SH-SY5Y (cell line): ENCODE results near the gene ZCCHC13.
A peak's percentile ranks its signal among the peaks of the same experiment; 100 is the strongest.

Source experiments
- GATA2 ChIP-seq: IDR thresholded peaks from 2 replicates; pipeline ENCODE4 v1.6.1; 2011; ENCODE audit warnings: mild to moderate bottlenecking, low read depth, low read length
- GATA3 ChIP-seq: IDR thresholded peaks from 2 replicates; pipeline ENCODE4 v1.6.1; 2011; ENCODE audit warnings: low read depth, mild to moderate bottlenecking, low read length, moderate library complexity

The ZCCHC13 gene

GRCh38 chrX:74304016-74304415, at the start of gene ZCCHC13:
ZCCHC13 (plus strand) TSS chrX:74304180; CDS start chrX:74304267, 87 bp downstream.
- TF ChIP-seq GATA3, result no peak
- no peak for TF ChIP-seq GATA2

GRCh38 chrX:74259885-74260491, 44.0 kb upstream of the ZCCHC13 start:
- no peak for TF ChIP-seq GATA2
- TF ChIP-seq GATA3, result no peak

DNA sequence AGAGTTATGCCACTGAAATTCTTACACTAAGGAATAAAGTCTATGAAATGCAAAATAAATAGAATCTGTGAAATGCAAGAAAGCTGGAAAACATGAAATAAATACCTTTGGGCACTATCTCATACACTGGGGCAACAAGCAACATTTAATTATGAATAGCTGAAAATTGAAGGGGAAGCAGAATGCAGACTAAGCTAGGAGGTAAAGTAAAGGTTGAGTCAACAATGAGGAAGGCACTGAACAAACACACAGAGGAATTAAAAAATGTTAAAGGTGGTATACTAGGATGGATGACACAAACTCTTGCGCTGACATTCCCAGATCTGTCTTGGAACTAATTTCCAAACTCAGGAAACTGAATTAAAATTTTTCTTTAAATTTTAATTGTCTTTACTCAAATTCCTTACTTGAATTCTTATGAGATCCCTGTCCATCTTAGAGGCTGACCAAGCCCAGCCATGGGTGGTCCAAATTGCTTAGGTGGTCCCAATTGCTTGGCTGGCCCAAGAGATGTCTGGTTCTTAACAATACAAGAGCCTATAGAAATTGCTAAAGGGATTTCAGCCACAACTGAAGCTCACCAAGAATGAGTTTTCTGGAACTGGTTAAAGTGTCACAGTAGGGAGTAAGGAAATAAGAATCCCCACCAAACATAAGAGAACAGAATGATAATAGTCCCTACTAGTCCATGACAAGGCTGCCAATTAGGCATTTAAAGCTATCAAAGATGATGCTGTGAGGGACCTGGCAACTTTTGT, 41.3 kb upstream of the ZCCHC13 start:
- TF ChIP-seq GATA2 (no peak), GATA3 (no peak)

GRCh38 chrX:74270393-74270792, 33.6 kb upstream of the ZCCHC13 start:
- TF ChIP-seq GATA2 (no peak), GATA3 (no peak)

GRCh38 chrX:74272230-74272629, 31.8 kb upstream of the ZCCHC13 start:
- TF ChIP-seq GATA3 (no peak), GATA2 (no peak)

DNA sequence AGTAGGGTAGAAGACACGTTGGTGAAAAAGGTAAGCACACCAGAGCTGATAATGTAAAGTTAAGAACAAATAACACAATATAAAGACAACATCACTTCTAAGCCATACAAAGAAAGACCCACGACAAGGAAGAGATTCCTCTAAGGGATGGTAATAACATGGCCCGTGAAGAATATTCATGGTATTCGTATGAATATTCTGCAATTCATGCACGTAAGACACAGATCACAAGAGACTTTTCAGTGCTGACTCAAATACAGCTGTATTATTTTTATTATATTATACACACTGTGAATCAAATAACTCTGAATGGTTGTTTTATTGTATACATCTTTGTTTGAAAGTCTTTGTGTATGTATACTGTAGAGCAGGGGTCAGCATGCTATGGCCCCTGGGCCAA, 29.5 kb upstream of the ZCCHC13 start:
- TF ChIP-seq GATA3 (no peak), GATA2 (no peak)

- TF ChIP-seq GATA3 (no peak), GATA2 (no peak)
Measured at GRCh38 chrX:74277320-74277719, 26.7 kb upstream of the ZCCHC13 start.

DNA sequence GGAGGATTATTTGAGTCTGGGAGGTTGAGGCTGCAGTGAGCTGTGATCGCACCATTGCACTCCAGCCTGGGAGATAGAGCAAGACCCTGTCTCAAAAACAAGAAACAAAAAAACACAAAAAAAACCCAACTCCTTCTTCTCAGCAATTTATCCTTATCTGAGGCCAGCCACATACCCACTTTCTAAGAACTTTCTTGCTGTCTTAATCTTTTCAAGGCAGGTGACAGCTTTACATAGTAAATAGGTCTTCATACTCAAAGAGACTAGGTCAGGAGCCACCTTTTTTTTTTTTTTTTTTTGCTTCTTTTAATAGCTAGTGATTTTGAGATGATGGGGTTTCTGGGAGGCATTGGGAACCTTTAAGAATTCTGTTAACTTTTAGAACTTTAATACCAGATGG, 26.1 kb upstream of the ZCCHC13 start:
- TF ChIP-seq GATA3, result no peak
- TF ChIP-seq GATA2, result no peak

GRCh38 chrX:74280759-74281158, 23.2 kb upstream of the ZCCHC13 start:
- TF ChIP-seq GATA2 (no peak), GATA3 (no peak)

- no peak for TF ChIP-seq GATA3
- TF ChIP-seq GATA2, result no peak
Measured at GRCh38 chrX:74284391-74284952, 19.5 kb upstream of the ZCCHC13 start.

DNA sequence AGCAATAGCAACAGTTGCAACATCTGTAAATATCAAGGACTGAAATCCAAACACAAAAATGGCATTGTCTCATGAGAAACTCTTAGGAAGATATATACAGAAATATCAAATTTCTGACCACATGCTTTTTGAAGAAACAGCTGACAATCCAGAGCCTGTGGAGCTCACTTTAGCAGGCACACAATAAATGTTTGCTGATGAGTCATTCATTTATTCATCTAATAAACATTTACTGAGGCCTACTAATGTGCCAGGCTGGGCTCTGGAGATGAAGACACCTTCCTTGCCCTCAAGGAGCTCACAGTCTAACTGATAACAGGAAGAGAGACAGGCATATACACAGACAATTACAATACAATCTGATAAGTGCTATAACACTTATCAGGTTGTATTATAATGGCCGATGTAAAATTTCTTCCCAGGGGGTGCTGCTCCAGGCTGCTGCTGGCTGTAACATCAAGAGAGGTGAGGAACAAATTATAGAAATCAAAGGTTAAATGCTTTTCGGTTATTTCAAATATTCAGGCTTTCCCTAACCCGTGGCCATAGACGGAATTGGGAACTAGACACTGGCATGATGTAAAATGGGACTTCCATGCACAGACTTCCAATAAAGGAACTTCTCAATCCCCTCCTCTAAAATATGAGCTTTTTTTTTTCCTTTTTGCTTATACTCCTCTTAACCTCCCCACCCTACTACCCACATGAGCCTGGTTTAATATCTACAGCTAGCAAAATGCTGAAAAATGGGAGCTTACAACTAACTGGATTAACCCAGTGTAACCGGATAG, 16.8 kb upstream of the ZCCHC13 start:
- TF ChIP-seq GATA2, result no peak

DNA sequence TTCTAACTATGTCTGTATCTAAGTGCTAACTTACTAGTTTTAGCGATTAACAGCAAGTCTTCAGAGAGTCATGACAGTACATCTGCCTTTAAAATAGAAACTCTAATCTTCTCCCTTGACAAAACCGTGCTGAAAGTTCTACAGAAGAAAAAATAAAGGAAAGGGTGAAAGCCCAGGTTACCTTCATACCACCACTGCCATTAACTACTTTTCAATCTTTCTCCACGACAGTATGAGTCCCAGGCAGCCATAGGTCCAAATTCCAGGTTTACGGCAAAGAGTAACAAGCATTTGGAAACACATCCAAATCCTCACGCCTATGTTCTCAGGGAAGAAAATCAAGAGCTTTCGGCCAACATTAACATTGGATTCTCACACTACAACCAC, 12.4 kb upstream of the ZCCHC13 start:
- TF ChIP-seq GATA3 (no peak), GATA2 (no peak)

- TF ChIP-seq GATA3 (no peak), GATA2 (peak; percentile 64)
Measured at GRCh38 chrX:74291964-74292807, 11.8 kb upstream of the ZCCHC13 start.

GRCh38 chrX:74292808-74293123, 11.2 kb upstream of the ZCCHC13 start:
- no peak; the same call in 1 of the 2 replicates for TF ChIP-seq GATA2
- no peak for TF ChIP-seq GATA3
